ENCODE measurements around the gene PPM1E. TPM values are rescaled to one million over a fixed set of nuclear protein-coding genes. Genes with fewer than 3 reads are reported as not detected.

The PPM1E gene
- total RNA-seq, 1 donor from 2014 or later, result 0.31 TPM

GRCh38 chr17:58991718-58992331 lies 236.2 kb downstream of the PPM1E start:
- peaks cover 3% of the 10 kb centered on the region for H3K4me1 Mint-ChIP-seq
- H3K9me3 Mint-ChIP-seq, result peaks cover 4% of the 10 kb centered on the region
- no peak for TF ChIP-seq CTCF (IDR thresholded peaks at IDR 0.05; ENCODE audit: unreplicated experiment)
- no peaks in the 10 kb centered on the region for H3K27me3 Mint-ChIP-seq (ENCODE audit: low read depth)
- H3K4me3 Mint-ChIP-seq, result no peak overlapping the region
- no peak overlapping the region for H3K27ac Mint-ChIP-seq
- H3K36me3 Mint-ChIP-seq, result peaks cover 13% of the 10 kb centered on the region
- no peak for DNase-seq (ENCODE audit: low spot score in 2 of 2, unreplicated experiment in 2 of 2)

DNA sequence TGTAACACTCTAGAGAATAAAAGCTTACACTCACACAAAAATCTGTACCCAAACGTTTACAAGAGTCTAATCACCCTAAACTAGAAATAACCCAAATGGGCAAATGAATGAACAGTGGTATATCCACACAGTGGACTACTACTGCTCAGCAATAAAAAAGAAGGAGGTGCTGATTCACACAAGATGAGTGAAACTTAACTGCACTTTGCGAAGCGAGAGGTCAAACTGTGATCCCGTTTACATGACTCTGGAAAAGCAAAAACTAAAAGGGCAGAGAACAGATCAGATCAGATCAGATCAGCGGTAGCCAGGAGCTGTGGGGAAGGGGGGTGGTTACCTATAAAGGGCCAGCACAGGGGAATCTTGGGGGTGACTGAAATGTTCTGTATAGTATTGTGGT lies 237.7 kb downstream of the PPM1E start:
- Mint-ChIP-seq H3K4me1 (peaks cover 3% of the 10 kb centered on the region), H3K27me3 (ENCODE audit: low read depth) (no peaks in the 10 kb centered on the region), H3K9me3 (peaks cover 4% of the 10 kb centered on the region), H3K36me3 (peaks cover 13% of the 10 kb centered on the region), H3K4me3 (no peak overlapping the region), H3K27ac (peak overlapping the region; percentile 57)
- no peak for DNase-seq (ENCODE audit: low spot score in 2 of 2, unreplicated experiment in 2 of 2)
- TF ChIP-seq CTCF (IDR thresholded peaks at IDR 0.05; ENCODE audit: unreplicated experiment), result no peak

GRCh38 chr17:58995247-58995940 lies 239.7 kb downstream of the PPM1E start:
- no peak overlapping the region for H3K4me3 Mint-ChIP-seq
- no peak overlapping the region for H3K27ac Mint-ChIP-seq
- H3K36me3 Mint-ChIP-seq, result peaks cover 16% of the 10 kb centered on the region
- TF ChIP-seq CTCF (IDR thresholded peaks at IDR 0.05; ENCODE audit: unreplicated experiment), result no peak
- no peak for DNase-seq (ENCODE audit: low spot score in 2 of 2, unreplicated experiment in 2 of 2)
- no peaks in the 10 kb centered on the region for H3K9me3 Mint-ChIP-seq
- no peaks in the 10 kb centered on the region for H3K27me3 Mint-ChIP-seq (ENCODE audit: low read depth)
- peaks cover 3% of the 10 kb centered on the region for H3K4me1 Mint-ChIP-seq

GRCh38 chr17:58996968-58997367 lies 241.3 kb downstream of the PPM1E start:
- Mint-ChIP-seq H3K4me3 (no peak overlapping the region), H3K4me1 (peaks cover 10% of the 10 kb centered on the region), H3K36me3 (peaks cover 23% of the 10 kb centered on the region), H3K27ac (no peak overlapping the region), H3K9me3 (no peaks in the 10 kb centered on the region), H3K27me3 (ENCODE audit: low read depth) (no peaks in the 10 kb centered on the region)
- no peak for TF ChIP-seq CTCF (IDR thresholded peaks at IDR 0.05; ENCODE audit: unreplicated experiment)
- DNase-seq (ENCODE audit: low spot score in 2 of 2, unreplicated experiment in 2 of 2), result no peak

DNA sequence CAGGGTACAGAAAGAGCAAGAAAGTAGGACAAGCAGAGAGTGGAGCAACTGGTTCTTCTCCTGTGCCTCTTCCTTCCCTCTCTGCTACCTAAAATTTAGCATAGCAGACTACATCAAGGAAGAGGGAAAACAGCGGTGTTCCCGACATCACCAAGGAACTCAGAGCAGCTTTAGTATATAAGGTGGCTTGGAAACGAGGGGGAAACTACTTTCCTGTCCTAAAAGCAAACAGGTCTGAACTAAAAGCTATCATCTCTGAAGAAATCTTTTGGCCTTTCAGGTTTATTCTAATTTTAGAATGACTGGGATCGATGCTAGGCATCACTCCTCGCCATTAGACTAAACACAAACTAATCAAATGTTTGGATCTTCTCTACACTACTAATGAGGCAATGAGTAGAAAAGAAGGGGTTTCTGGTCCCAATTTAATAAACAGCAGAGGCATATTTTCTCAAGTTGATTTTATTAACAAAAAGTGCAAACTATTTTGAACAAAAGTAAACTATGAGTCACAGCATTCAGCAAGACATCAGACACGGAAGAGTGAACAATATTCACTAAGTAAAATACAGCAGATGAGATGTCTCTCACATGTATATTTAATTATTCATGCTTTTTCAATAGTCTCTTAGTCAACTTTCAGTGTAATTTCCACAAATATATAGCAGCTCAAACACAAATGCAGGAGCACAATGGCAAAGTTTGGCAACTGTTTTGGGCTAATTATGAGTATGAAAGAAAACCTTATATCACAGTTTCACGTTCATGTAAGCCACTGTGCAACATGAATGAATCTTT lies 242.3 kb downstream of the PPM1E start:
- H3K9me3 Mint-ChIP-seq, result no peaks in the 10 kb centered on the region
- no peak for TF ChIP-seq CTCF (IDR thresholded peaks at IDR 0.05; ENCODE audit: unreplicated experiment)
- no peak for DNase-seq (ENCODE audit: low spot score in 2 of 2, unreplicated experiment in 2 of 2)
- H3K27ac Mint-ChIP-seq, result no peak overlapping the region
- H3K4me3 Mint-ChIP-seq, result no peak overlapping the region
- H3K27me3 Mint-ChIP-seq (ENCODE audit: low read depth), result no peaks in the 10 kb centered on the region
- peaks cover 7% of the 10 kb centered on the region for H3K4me1 Mint-ChIP-seq
- H3K36me3 Mint-ChIP-seq, result peaks cover 20% of the 10 kb centered on the region

Data from mesothelial cell of epicardium (in vitro differentiated cells).